ENCODE results near the gene HEXB. TPM values are rescaled to one million over a fixed set of nuclear protein-coding genes. Genes with fewer than 3 reads are reported as not detected.
"Not testable (repeated sequence)": the region's sequence is repeated elsewhere in the genome, so short reads cannot be mapped to it uniquely, and the experiment has no call there.

The HEXB gene
- total RNA-seq, 5 donors from 2014 or later (not counting 1 experiment from before 2014, with no cell fraction given) = 32.5 to 52.0 (median 44.0) TPM

GRCh38 chr5:74725331-74725730 is 40.3 kb downstream of the HEXB start:
- Histone ChIP-seq H3K27ac (ENCODE audit: low read length) (no peak overlapping the region), H3K4me3 (ENCODE audit: control insufficient read depth in 1 of 2, extremely low read depth in 1 of 2, low read length in 1 of 2) (no peak overlapping the region), H3K4me1 (ENCODE audit: control insufficient read depth in 1 of 2, extremely low read depth in 1 of 2, insufficient read depth in 2 of 2, low read length in 2 of 2) (no peaks in the 10 kb centered on the region), H3K27me3 (replicated peaks in 1 of 2; ENCODE audit: control insufficient read depth in 2 of 2, extremely low read depth in 1 of 2, insufficient read depth in 2 of 2, low read length in 1 of 2) (no peaks in the 10 kb centered on the region), H3K9me3 (no peaks in the 10 kb centered on the region), H3K36me3 (ENCODE audit: control insufficient read depth in 2 of 2, extremely low read depth in 1 of 2, insufficient read depth in 1 of 2, low read length in 1 of 2) (peaks cover 2 to 56% of the 10 kb centered on the region in 2 donors)
- CTCF ChIA-PET = no interaction called here
- Mint-ChIP-seq H3K4me3 (no peak overlapping the region), H3K27ac (no peak overlapping the region), H3K9me3 (no peaks in the 10 kb centered on the region), H3K4me1 (no peaks in the 10 kb centered on the region), H3K27me3 (no peaks in the 10 kb centered on the region), H3K36me3 (peaks cover 43% of the 10 kb centered on the region)
- no peak for DNase-seq
- no CpG with 5 or more reads among the region's 1 CpG for WGBS (ENCODE audit: insufficient coverage)
- no peak for ATAC-seq (replicated peaks in 1 of 4)
- POLR2A ChIA-PET = no interaction called here

DNA sequence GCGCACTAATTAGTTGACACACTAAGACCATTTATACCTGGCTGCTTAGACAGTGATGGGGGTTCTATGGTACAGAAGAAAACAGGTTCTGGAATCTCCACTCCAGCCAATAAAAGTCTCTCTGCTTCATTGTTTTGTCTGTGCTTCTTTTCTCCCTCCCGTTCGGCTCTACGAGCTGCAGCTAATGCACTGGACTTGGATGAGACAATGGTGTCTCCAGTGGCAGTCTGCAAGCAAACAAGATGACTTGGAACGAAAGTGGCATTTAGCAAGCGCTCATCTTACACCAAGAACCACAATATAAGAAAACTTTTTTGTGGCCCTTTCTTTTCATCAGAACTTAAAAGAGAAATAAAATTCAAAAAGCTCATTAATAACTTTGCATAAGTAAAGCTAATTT is 51.7 kb downstream of the HEXB start:
- H3K36me3 ChIP-seq (ENCODE audit: control insufficient read depth in 2 of 2, extremely low read depth in 1 of 2, insufficient read depth in 1 of 2, low read length in 1 of 2) = peaks cover 8 to 67% of the 10 kb centered on the region in 2 donors
- H3K4me1 ChIP-seq (ENCODE audit: control insufficient read depth in 1 of 2, extremely low read depth in 1 of 2, insufficient read depth in 2 of 2, low read length in 2 of 2) = no peaks in the 10 kb centered on the region
- 89% methylated on average over 3 of the region's 6 CpGs for WGBS (ENCODE audit: insufficient coverage)
- no peaks in the 10 kb centered on the region for H3K27me3 ChIP-seq (replicated peaks in 1 of 2; ENCODE audit: control insufficient read depth in 2 of 2, extremely low read depth in 1 of 2, insufficient read depth in 2 of 2, low read length in 1 of 2)
- H3K27me3 Mint-ChIP-seq = no peaks in the 10 kb centered on the region
- H3K9me3 ChIP-seq = no peaks in the 10 kb centered on the region
- H3K4me3 ChIP-seq (ENCODE audit: control insufficient read depth in 1 of 2, extremely low read depth in 1 of 2, low read length in 1 of 2) = no peak overlapping the region
- CTCF ChIA-PET = interaction anchor here in 1 of 2 donors (0.6 kb wide), 1 partner anchor 168 kb away, joined by 7 read pairs; no protein-coding TSS in a partner anchor
- no peak overlapping the region for H3K27ac ChIP-seq (ENCODE audit: low read length)
- H3K27ac Mint-ChIP-seq = no peak overlapping the region
- POLR2A ChIA-PET = no interaction called here
- ATAC-seq (replicated peaks in 1 of 4) (no peak), DNase-seq (no peak)
- peaks cover 46% of the 10 kb centered on the region for H3K36me3 Mint-ChIP-seq
- H3K4me1 Mint-ChIP-seq = no peaks in the 10 kb centered on the region
- no peak overlapping the region for H3K4me3 Mint-ChIP-seq
- no peaks in the 10 kb centered on the region for H3K9me3 Mint-ChIP-seq

DNA sequence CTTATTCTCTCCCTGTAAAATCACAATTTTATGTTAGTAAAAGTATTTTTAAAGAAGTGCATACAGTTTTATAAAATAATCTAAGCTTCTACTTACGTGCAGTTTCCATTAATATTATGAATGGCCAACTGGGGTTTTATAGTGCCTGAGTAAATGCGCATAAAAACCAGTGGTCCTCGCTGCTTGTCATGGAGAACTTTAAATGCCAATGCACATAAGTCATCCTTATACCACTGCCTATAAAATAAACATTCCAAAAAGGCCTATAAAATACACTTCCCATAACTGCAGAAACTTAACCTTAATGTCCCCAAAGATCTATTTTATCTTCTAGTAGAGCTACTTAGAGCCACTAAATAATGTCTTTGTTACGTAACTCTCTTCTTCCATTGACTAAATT is 53.4 kb downstream of the HEXB start:
- ATAC-seq (replicated peaks in 1 of 4) (no peak), DNase-seq (no peak)
- peaks cover 49% of the 10 kb centered on the region for H3K36me3 Mint-ChIP-seq
- H3K9me3 Mint-ChIP-seq = no peaks in the 10 kb centered on the region
- 96% methylated on average over 3 of the region's 4 CpGs for WGBS (ENCODE audit: insufficient coverage)
- H3K4me1 ChIP-seq (ENCODE audit: control insufficient read depth in 1 of 2, extremely low read depth in 1 of 2, insufficient read depth in 2 of 2, low read length in 2 of 2) = no peaks in the 10 kb centered on the region
- ChIA-PET CTCF (interaction anchor here in 1 of 2 donors (1.3 kb wide), 1 partner anchor 22 kb away, joined by 3 read pairs; no protein-coding TSS in a partner anchor), POLR2A (interaction anchor here in 1 of 2 donors (0.6 kb wide), 1 partner anchor 9 kb away, joined by 3 read pairs; no protein-coding TSS in a partner anchor)
- H3K9me3 ChIP-seq = no peaks in the 10 kb centered on the region
- H3K27ac ChIP-seq (ENCODE audit: low read length) = no peak overlapping the region
- H3K27me3 ChIP-seq (replicated peaks in 1 of 2; ENCODE audit: control insufficient read depth in 2 of 2, extremely low read depth in 1 of 2, insufficient read depth in 2 of 2, low read length in 1 of 2) = no peaks in the 10 kb centered on the region
- H3K36me3 ChIP-seq (ENCODE audit: control insufficient read depth in 2 of 2, extremely low read depth in 1 of 2, insufficient read depth in 1 of 2, low read length in 1 of 2) = peaks cover 5 to 56% of the 10 kb centered on the region in 2 donors
- H3K4me3 ChIP-seq (ENCODE audit: control insufficient read depth in 1 of 2, extremely low read depth in 1 of 2, low read length in 1 of 2) = no peak overlapping the region
- no peaks in the 10 kb centered on the region for H3K4me1 Mint-ChIP-seq
- no peaks in the 10 kb centered on the region for H3K27me3 Mint-ChIP-seq
- no peak overlapping the region for H3K27ac Mint-ChIP-seq
- no peak overlapping the region for H3K4me3 Mint-ChIP-seq

DNA sequence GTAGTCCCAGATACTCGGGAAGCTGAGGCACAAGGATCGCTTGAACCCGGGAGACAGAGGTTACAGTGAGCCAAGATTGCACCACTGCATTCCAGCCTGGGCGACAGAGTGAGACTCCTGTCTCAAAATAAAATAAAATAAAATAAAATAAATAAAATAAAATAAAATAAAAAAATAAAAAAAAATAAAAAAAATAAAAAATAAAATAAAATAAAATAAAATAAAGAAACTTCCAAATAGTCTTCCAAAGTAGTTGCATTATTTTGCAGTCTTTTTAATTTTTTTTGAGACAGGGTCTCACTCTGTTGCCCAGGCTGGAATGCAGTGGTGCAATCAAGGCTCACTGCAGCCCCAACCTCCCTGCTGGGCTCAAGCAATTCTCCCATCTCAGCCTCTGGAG is 63.7 kb downstream of the HEXB start:
- no CpG with 5 or more reads among the region's 4 CpGs for WGBS (ENCODE audit: insufficient coverage)

DNA sequence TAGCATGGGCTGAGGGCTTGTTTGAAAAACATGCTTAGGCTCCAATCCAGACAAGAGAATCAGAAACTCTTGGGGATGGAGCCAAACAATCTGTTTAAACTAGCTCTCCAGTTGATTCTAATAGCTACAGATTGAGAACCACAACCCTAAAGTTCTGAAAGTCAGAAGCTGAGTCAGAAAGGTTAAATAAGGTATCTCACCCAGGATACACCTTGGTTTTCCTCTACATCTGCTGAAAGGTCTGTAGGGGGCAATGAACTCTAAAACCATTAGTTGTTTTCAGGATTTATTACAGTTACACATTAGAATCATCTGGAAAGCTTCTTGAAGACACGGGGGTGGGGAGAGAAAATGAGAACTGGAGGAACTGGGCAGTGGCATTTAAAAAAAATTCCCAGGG is 76.2 kb downstream of the HEXB start:
- H3K36me3 ChIP-seq (ENCODE audit: control insufficient read depth in 2 of 2, extremely low read depth in 1 of 2, insufficient read depth in 1 of 2, low read length in 1 of 2) = peaks cover 11 to 46% of the 10 kb centered on the region in 2 donors
- H3K4me1 ChIP-seq (ENCODE audit: control insufficient read depth in 1 of 2, extremely low read depth in 1 of 2, insufficient read depth in 2 of 2, low read length in 2 of 2) = peaks cover 16% of the 10 kb centered on the region in 2 experiments
- no peaks in the 10 kb centered on the region for H3K9me3 ChIP-seq
- Mint-ChIP-seq H3K27ac (no peak overlapping the region), H3K36me3 (peaks cover 41% of the 10 kb centered on the region), H3K4me1 (peaks cover 25 to 41% (median 40%) of the 10 kb centered on the region in 3 donors), H3K4me3 (no peak overlapping the region), H3K27me3 (no peaks in the 10 kb centered on the region), H3K9me3 (peaks cover 0 to 4% (median 2%) of the 10 kb centered on the region in 3 donors)
- ChIA-PET CTCF (interaction anchor here (0.6 to 1.1 kb wide), 2 partner anchors 12 to 78 kb away, joined by 3 to 4 read pairs; no protein-coding TSS in a partner anchor), POLR2A (interaction anchor here in 1 of 2 donors (0.6 kb wide), 2 partner anchors 34 to 629 kb away, joined by 3 to 4 read pairs; no protein-coding TSS in a partner anchor)
- DNase-seq (no peak), ATAC-seq (replicated peaks in 1 of 4) (no peak)
- H3K4me3 ChIP-seq (ENCODE audit: control insufficient read depth in 1 of 2, extremely low read depth in 1 of 2, low read length in 1 of 2) = no peak overlapping the region
- no peaks in the 10 kb centered on the region for H3K27me3 ChIP-seq (replicated peaks in 1 of 2; ENCODE audit: control insufficient read depth in 2 of 2, extremely low read depth in 1 of 2, insufficient read depth in 2 of 2, low read length in 1 of 2)
- H3K27ac ChIP-seq (ENCODE audit: low read length) = no peak overlapping the region
- WGBS (ENCODE audit: insufficient coverage) = no CpG with 5 or more reads among the region's 1 CpG

More for the DNA sequence above, 63.7 kb downstream of the HEXB start:
- H3K36me3 ChIP-seq (ENCODE audit: control insufficient read depth in 2 of 2, extremely low read depth in 1 of 2, insufficient read depth in 1 of 2, low read length in 1 of 2) = peaks cover 14 to 61% of the 10 kb centered on the region in 2 donors
- H3K4me3 Mint-ChIP-seq; CTCF ChIA-PET; DNase-seq; H3K27ac ChIP-seq (ENCODE audit: low read length); H3K4me1 ChIP-seq (ENCODE audit: control insufficient read depth in 1 of 2, extremely low read depth in 1 of 2, insufficient read depth in 2 of 2, low read length in 2 of 2); H3K27ac Mint-ChIP-seq; H3K9me3 Mint-ChIP-seq; H3K27me3 ChIP-seq (replicated peaks in 1 of 2; ENCODE audit: control insufficient read depth in 2 of 2, extremely low read depth in 1 of 2, insufficient read depth in 2 of 2, low read length in 1 of 2); H3K4me1 Mint-ChIP-seq; H3K4me3 ChIP-seq (ENCODE audit: control insufficient read depth in 1 of 2, extremely low read depth in 1 of 2, low read length in 1 of 2); H3K9me3 ChIP-seq; ATAC-seq (replicated peaks in 1 of 4); H3K27me3 Mint-ChIP-seq: not testable (repeated sequence)
- POLR2A ChIA-PET = interaction anchor here in 1 of 2 donors (0.6 kb wide), 1 partner anchor 28 kb away, joined by 3 read pairs; no protein-coding TSS in a partner anchor
- H3K36me3 Mint-ChIP-seq = peaks cover 61% of the 10 kb centered on the region

DNA sequence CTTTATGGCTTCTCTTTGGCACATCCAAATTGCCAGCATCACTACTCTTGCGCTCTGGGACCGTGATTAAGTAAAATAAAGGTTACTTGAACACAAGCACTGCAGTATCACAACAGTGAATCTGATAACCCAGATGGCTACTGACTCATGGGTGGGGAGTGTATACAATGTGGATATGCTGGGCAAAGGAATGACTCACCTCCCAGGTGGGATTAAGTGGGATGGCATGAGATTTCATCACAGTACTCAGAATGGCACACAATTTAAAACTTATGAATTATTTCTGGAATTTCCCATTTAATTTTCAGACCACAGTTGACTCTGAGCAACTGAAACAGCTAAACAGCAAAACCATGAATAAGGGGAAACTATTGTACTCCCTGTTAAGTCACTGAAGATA is 77.6 kb downstream of the HEXB start:
- peaks cover 34% of the 10 kb centered on the region for H3K36me3 Mint-ChIP-seq
- CTCF ChIA-PET = no interaction called here
- H3K9me3 Mint-ChIP-seq = no peaks in the 10 kb centered on the region

More for the DNA sequence above, 77.6 kb downstream of the HEXB start:
- H3K27ac Mint-ChIP-seq = no peak overlapping the region
- Histone ChIP-seq H3K4me1 (ENCODE audit: control insufficient read depth in 1 of 2, extremely low read depth in 1 of 2, insufficient read depth in 2 of 2, low read length in 2 of 2) (peaks cover 17% of the 10 kb centered on the region in 2 experiments), H3K27ac (ENCODE audit: low read length) (no peak overlapping the region), H3K36me3 (ENCODE audit: control insufficient read depth in 2 of 2, extremely low read depth in 1 of 2, insufficient read depth in 1 of 2, low read length in 1 of 2) (peaks cover 8 to 36% of the 10 kb centered on the region in 2 donors), H3K4me3 (ENCODE audit: control insufficient read depth in 1 of 2, extremely low read depth in 1 of 2, low read length in 1 of 2) (no peak overlapping the region), H3K27me3 (replicated peaks in 1 of 2; ENCODE audit: control insufficient read depth in 2 of 2, extremely low read depth in 1 of 2, insufficient read depth in 2 of 2, low read length in 1 of 2) (no peaks in the 10 kb centered on the region), H3K9me3 (no peaks in the 10 kb centered on the region)
- ATAC-seq (replicated peaks in 1 of 4) = no peak
- peaks cover 25 to 49% (median 47%) of the 10 kb centered on the region in 3 donors for H3K4me1 Mint-ChIP-seq
- no CpG with 5 or more reads among the region's 2 CpGs for WGBS (ENCODE audit: insufficient coverage)
- no peak for DNase-seq
- H3K27me3 Mint-ChIP-seq = no peaks in the 10 kb centered on the region
- POLR2A ChIA-PET = no interaction called here
- H3K4me3 Mint-ChIP-seq = no peak overlapping the region

Measured in T-cell (primary cell).